HL-60/S4 (cell line): ENCODE measurements around the gene BAX.

ENCODE experiments used
- in situ Hi-C: fragments of 300-500 bp; cut with MboI; formaldehyde crosslinking; loops from 2 replicates; pipeline ENCODE4 v1.14.3; 2022; ENCODE audit warnings: low sequenced_read_pairs

The BAX gene

DNA sequence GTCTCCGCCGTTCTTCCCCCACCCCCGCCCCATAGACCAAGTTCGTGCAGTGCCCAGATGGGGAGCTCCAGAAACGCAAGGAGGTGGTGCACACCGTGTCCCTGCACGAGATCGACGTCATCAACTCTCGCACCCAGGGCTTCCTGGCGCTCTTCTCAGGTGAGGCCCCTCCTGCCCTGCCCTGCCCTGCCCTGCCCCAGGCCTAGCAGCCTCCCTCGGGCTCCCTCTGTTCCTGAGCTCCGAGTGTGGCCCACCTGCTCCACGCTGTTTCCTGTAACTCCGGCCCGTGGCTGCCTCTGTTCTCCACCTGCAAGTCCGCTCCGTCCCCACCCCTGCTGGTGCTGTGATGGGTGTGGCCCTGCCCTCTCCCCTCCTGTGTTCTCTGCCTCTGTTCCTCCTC, 55.8 kb downstream of the BAX start:
- in situ Hi-C loops, result no loop called here

DNA sequence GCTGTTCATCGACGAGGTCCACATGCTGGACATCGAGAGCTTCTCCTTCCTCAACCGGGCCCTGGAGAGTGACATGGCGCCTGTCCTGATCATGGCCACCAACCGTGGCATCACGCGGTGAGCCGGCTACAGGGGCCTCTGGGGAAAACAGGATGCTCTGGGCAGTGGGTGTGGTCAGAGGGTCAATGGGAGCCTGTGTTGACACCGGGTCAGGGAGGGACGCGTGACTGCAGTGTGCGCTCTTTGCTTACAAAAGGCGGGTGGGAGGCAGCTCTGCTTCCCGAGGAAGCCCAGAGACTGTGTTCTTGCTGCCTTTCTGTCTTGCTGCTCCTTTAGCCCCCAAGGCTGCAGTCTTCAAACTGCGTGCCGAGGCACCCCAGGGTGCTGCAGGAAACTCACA, 56.5 kb downstream of the BAX start:
- in situ Hi-C loops, result no loop called here
